Liver (tissue), 9 donors: Measurements from ENCODE around the gene PKD1L1. TPM values are rescaled to one million over a fixed set of nuclear protein-coding genes. Genes with fewer than 3 reads are reported as not detected.

Experiments used
- DNase-seq: peaks from one replicate; pipeline ENCODE4 v3.0.0-alpha.2; 2017; ENCODE audit warnings: low spot score
- H3K27ac ChIP-seq, 2 donors: one replicate each; pipeline ENCODE4 v1.7.0; 2013; ENCODE audit warnings: inconsistent platforms in 2 of 2, low read length in 2 of 2, control low read depth in 1 of 2, low read depth in 1 of 2, mild to moderate bottlenecking in 1 of 2
- H3K27me3 ChIP-seq, 4 donors: one replicate each; pipeline versions ENCODE4 v1.6.1 to v1.7.0; 2013; ENCODE audit warnings: low read length in 3 of 4, inconsistent platforms in 1 of 4, mild to moderate bottlenecking in 1 of 4, moderate library complexity in 1 of 4; ENCODE audit not compliant: control insufficient read depth in 4 of 4, insufficient read depth in 4 of 4
- H3K36me3 ChIP-seq, 4 donors: one replicate each; pipeline versions ENCODE4 v1.6.1 to v1.7.0; 2013; ENCODE audit warnings: low read length in 3 of 4, mild to moderate bottlenecking in 3 of 4, low read depth in 1 of 4, moderate library complexity in 1 of 4; ENCODE audit not compliant: control insufficient read depth in 4 of 4, insufficient read depth in 3 of 4
- H3K4me1 ChIP-seq, 4 donors: one replicate each; pipeline versions ENCODE4 v1.6.1 to v1.7.0; 2013; ENCODE audit warnings: low read length in 3 of 4, mild to moderate bottlenecking in 3 of 4, moderate library complexity in 1 of 4; ENCODE audit not compliant: control insufficient read depth in 4 of 4, insufficient read depth in 4 of 4
- H3K4me3 ChIP-seq, 3 donors: one replicate each; pipeline versions ENCODE4 v1.6.1 to v1.7.0; 2013; ENCODE audit warnings: low read length in 3 of 3, control low read depth in 1 of 3, low read depth in 1 of 3, mild to moderate bottlenecking in 1 of 3
- H3K9ac ChIP-seq, 2 donors: one replicate each; pipeline ENCODE4 v1.7.0; 2013; ENCODE audit warnings: low read length in 2 of 2, mild to moderate bottlenecking in 2 of 2, moderate library complexity in 2 of 2, control low read depth in 1 of 2, low read depth in 1 of 2
- H3K9me3 ChIP-seq, 4 donors: one replicate each; pipeline versions ENCODE4 v1.6.1 to v1.7.0; 2013; ENCODE audit warnings: low read length in 3 of 4; ENCODE audit not compliant: control insufficient read depth in 4 of 4
- ATF3 ChIP-seq: IDR thresholded peaks from 2 replicates; pipeline ENCODE4 v1.6.1; 2016; ENCODE audit warnings: antibody characterized with exemption
- CTCF ChIP-seq: fragments of 150-350 bp; IDR thresholded peaks from 2 replicates; pipeline ENCODE4 v1.5.1; 2017; ENCODE audit warnings: improper control_type of control experiment, low read depth, low read length; ENCODE audit not compliant: missing input control
- EGR1 ChIP-seq, 2 donors: IDR thresholded peaks; 2 replicates each; pipeline ENCODE4 v1.6.1; 2016 to 2018; ENCODE audit warnings: antibody characterized with exemption in 2 of 2, low read depth in 2 of 2
- FOXA1 ChIP-seq: IDR thresholded peaks from 2 replicates; pipeline ENCODE4 v1.6.1; 2016; ENCODE audit warnings: antibody characterized with exemption
- FOXA2 ChIP-seq: IDR thresholded peaks from 2 replicates; pipeline ENCODE4 v1.6.1; 2016; ENCODE audit warnings: antibody characterized with exemption
- HNF4A ChIP-seq, 2 donors: conservative IDR thresholded peaks; 2 replicates each; pipeline ENCODE4 v1.6.1; 2016; ENCODE audit warnings: antibody characterized with exemption in 2 of 2, mild to moderate bottlenecking in 2 of 2
- HNF4G ChIP-seq: IDR thresholded peaks from 2 replicates; pipeline ENCODE4 v1.6.1; 2016; ENCODE audit warnings: antibody characterized with exemption
- JUND ChIP-seq, 2 donors: IDR thresholded peaks; 2 replicates each; pipeline ENCODE4 v1.6.1; 2016; ENCODE audit warnings: antibody characterized with exemption in 2 of 2
- NR2F2 ChIP-seq: IDR thresholded peaks from 2 replicates; pipeline ENCODE4 v1.6.1; 2016; ENCODE audit warnings: antibody characterized with exemption
- RXRA ChIP-seq, 2 donors: IDR thresholded peaks; 2 replicates each; pipeline ENCODE4 v1.6.1; 2017 to 2018; ENCODE audit warnings: antibody characterized with exemption in 2 of 2, mild to moderate bottlenecking in 1 of 2
- SP1 ChIP-seq: IDR thresholded peaks from 2 replicates; pipeline ENCODE4 v1.6.1; 2018; ENCODE audit warnings: antibody characterized with exemption, mild to moderate bottlenecking
- TAF1 ChIP-seq: conservative IDR thresholded peaks from 2 replicates; pipeline ENCODE4 v1.6.1; 2016; ENCODE audit warnings: antibody characterized with exemption, mild to moderate bottlenecking
- YY1 ChIP-seq: IDR thresholded peaks from 2 replicates; pipeline ENCODE4 v1.6.1; 2016; ENCODE audit warnings: antibody characterized with exemption, mild to moderate bottlenecking
- ZBTB33 ChIP-seq: IDR thresholded peaks from 2 replicates; pipeline ENCODE4 v1.6.1; 2016; ENCODE audit warnings: antibody characterized with exemption
- WGBS: extraction: QIAGEN DNeasy Blood & Tissue Kit; methylation state at CpG from one replicate; pipeline ENCODE4 v1.1.7; 2013; 5-methylcytosine and 5-hydroxymethylcytosine counted together
- polyA plus RNA-seq, 2 donors: library from polyadenylated mRNA; stranded (reverse) in 1 of 2; unstranded in 1 of 2; fragments of 200-250 nt in 1 of 2; fragments of >200 nt in 1 of 2; fragmentation: Nextera tagmentation in 1 of 2; extraction: Ambion mirVana in 1 of 2; gene quantifications; one replicate each; pipeline versions ENCODE4 v1.2.1 to v1.2.3, GENCODE V29; 2013 to 2015
- total RNA-seq, 2 donors: library from RNA; depleted of rRNA; stranded (reverse); fragments of >200 nt; gene quantifications; one replicate each; pipeline ENCODE4 v1.2.3, GENCODE V29; 2014
- TF ChIP-seq, protein P1 (sequence below): IDR thresholded peaks from 2 replicates; pipeline ENCODE4 v1.6.1; 2016; ENCODE audit warnings: antibody characterized with exemption
- donor health status: healthy.
- donor health status: healthy.
- donor health status: healthy.
- donor health status: healthy.
- donor health status: healthy.

Gene PKD1L1, protein sequence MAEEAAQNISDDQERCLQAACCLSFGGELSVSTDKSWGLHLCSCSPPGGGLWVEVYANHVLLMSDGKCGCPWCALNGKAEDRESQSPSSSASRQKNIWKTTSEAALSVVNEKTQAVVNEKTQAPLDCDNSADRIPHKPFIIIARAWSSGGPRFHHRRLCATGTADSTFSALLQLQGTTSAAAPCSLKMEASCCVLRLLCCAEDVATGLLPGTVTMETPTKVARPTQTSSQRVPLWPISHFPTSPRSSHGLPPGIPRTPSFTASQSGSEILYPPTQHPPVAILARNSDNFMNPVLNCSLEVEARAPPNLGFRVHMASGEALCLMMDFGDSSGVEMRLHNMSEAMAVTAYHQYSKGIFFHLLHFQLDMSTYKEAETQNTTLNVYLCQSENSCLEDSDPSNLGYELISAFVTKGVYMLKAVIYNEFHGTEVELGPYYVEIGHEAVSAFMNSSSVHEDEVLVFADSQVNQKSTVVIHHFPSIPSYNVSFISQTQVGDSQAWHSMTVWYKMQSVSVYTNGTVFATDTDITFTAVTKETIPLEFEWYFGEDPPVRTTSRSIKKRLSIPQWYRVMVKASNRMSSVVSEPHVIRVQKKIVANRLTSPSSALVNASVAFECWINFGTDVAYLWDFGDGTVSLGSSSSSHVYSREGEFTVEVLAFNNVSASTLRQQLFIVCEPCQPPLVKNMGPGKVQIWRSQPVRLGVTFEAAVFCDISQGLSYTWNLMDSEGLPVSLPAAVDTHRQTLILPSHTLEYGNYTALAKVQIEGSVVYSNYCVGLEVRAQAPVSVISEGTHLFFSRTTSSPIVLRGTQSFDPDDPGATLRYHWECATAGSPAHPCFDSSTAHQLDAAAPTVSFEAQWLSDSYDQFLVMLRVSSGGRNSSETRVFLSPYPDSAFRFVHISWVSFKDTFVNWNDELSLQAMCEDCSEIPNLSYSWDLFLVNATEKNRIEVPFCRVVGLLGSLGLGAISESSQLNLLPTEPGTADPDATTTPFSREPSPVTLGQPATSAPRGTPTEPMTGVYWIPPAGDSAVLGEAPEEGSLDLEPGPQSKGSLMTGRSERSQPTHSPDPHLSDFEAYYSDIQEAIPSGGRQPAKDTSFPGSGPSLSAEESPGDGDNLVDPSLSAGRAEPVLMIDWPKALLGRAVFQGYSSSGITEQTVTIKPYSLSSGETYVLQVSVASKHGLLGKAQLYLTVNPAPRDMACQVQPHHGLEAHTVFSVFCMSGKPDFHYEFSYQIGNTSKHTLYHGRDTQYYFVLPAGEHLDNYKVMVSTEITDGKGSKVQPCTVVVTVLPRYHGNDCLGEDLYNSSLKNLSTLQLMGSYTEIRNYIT (N-terminal part only)
- total RNA-seq: under 1 TPM; 0.09 to 0.25 TPM
- under 1 TPM; 0.08 to 0.13 TPM for polyA plus RNA-seq

DNA sequence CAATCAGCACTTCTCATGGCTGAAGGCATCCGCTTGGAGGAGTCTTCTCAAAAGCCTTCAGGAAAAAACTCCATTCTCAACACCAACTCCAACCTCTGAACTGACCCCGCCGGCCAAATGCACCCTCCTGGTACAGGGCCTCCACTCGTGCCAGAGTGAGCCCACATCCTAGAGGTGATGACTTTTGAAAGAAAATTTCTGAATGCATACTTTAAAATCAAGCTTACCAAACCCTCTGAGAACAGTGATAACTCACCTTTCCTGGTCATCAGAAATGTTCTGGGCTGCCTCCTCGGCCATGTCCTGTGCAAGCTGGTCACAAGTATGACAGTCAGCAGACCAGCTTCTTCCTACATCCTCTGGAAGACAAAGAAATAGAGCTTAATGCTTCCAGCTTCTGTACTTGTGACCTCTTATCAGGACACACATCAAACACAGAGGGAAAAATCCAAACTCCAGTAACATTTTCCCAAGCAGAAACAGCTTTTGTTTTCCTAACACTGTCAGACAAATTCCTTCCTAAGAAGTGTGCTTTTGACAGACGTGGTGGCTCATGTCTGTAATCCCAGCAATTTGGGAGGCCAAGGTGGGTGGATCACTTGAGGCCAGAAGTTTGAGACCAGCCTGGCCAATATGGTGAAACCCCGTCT is at the start of gene PKD1L1:
Gene PKD1L1 (minus strand): TSS at position 326 of the 650 bp plus-strand sequence. CDS start 26 bp downstream, at position 300.
- WGBS: 77% methylated on average over 7 of the region's 7 CpGs
- Histone ChIP-seq H3K27me3 (no peaks in the 10 kb centered on the region), H3K9ac (no peak within 1 kb of the TSS), H3K4me3 (no peak within 1 kb of the TSS), H3K36me3 (no peaks in the 10 kb centered on the region), H3K27ac (peak within 1 kb of the TSS in 1 of 2 donors; percentile 43), H3K9me3 (no peaks in the 10 kb centered on the region), H3K4me1 (peaks cover 0 to 5% (median 1%) of the 10 kb centered on the region in 4 donors)
- DNase-seq: no peak
- TF ChIP-seq, protein P1, sequence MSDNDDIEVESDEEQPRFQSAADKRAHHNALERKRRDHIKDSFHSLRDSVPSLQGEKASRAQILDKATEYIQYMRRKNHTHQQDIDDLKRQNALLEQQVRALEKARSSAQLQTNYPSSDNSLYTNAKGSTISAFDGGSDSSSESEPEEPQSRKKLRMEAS: no peak
- TF ChIP-seq ZBTB33 (no peak), HNF4G (no peak), ATF3 (no peak), SP1 (no peak), FOXA2 (no peak), RXRA (IDR thresholded peaks at IDR 0.05) (no peak), JUND (IDR thresholded peaks at IDR 0.05) (no peak), TAF1 (no peak), EGR1 (IDR thresholded peaks at IDR 0.05; ENCODE audit: low read depth in 2 of 2) (no peak), HNF4A (conservative IDR thresholded peaks at IDR 0.05) (no peak)

DNA sequence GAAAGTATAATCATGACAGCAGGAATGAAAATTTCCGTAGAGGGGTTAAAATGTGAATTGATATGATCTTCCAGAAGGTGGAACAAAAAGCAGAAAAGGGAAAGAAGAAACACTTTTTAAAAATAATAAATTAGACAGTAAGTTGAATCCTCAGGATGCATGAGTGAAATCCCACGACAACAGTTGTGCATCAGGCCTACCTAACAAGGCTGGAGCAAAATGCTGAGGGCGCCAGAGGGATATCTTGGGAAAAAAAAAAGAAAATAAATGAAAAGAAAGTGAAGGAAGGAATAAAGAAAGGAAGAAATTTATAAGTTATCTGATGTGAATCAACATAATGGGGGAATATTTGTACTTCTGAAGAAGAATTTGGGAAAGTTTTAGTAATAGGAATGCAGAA is 44.2 kb upstream of the PKD1L1 start:
- WGBS: 74% methylated on average over 3 of the region's 3 CpGs
- H3K4me1 ChIP-seq: peaks cover 0 to 5% (median 0%) of the 10 kb centered on the region in 4 donors
- H3K9ac ChIP-seq: peak overlapping the region in 1 of 2 donors; percentile 20
- H3K4me3 ChIP-seq: no peak overlapping the region
- no peaks in the 10 kb centered on the region for H3K36me3 ChIP-seq
- no peak for DNase-seq
- no peak for TF ChIP-seq ATF3
- TF ChIP-seq HNF4G: no peak
- TF ChIP-seq CTCF: no peak
- no peak for TF ChIP-seq NR2F2
- TF ChIP-seq SP1: no peak
- no peak for TF ChIP-seq HNF4A (conservative IDR thresholded peaks at IDR 0.05)
- no peak for TF ChIP-seq FOXA1
- no peak for TF ChIP-seq ZBTB33
- TF ChIP-seq YY1: no peak
- TF ChIP-seq FOXA2: no peak
- H3K27ac ChIP-seq: peak overlapping the region in 1 of 2 donors; percentile 32
- no peaks in the 10 kb centered on the region for H3K27me3 ChIP-seq
- H3K9me3 ChIP-seq: no peaks in the 10 kb centered on the region
